T-helper 2 cell (primary cell): ENCODE data around the gene ANAPC2.

Experiments used
- DNase-seq, 5 experiments: peaks; one replicate each; pipeline versions ENCODE4 v3.0.0 to v3.0.0-alpha.2; 2012 to 2022

The ANAPC2 gene

GRCh38 chr9:137172901-137173795 is 15.2 kb downstream of the ANAPC2 start:
- no peak for DNase-seq

- DNase-seq: no peak
Measured at GRCh38 chr9:137171149-137171900, 17.0 kb downstream of the ANAPC2 start.

GRCh38 chr9:137170486-137171148 is 17.7 kb downstream of the ANAPC2 start:
- DNase-seq: no peak

GRCh38 chr9:137169896-137170358 is 18.4 kb downstream of the ANAPC2 start, which contains the start of gene LRRC26:
LRRC26 (minus strand) TSS chr9:137170051; CDS start chr9:137169943, 108 bp downstream.
- DNase-seq: no peak

GRCh38 chr9:137168904-137169856 is 19.2 kb downstream of the ANAPC2 start:
- DNase-seq: peak in 1 of 5 experiments; percentile 36

GRCh38 chr9:137168573-137168903 is 19.8 kb downstream of the ANAPC2 start:
- DNase-seq: no peak

- no peak for DNase-seq
Measured at GRCh38 chr9:137167747-137168572, 20.4 kb downstream of the ANAPC2 start.

GRCh38 chr9:137167277-137167746 is 21.0 kb downstream of the ANAPC2 start:
- DNase-seq: no peak

- no peak for DNase-seq
Measured at GRCh38 chr9:137166380-137167229, 21.8 kb downstream of the ANAPC2 start.

- DNase-seq: no peak
Measured at GRCh38 chr9:137165250-137165836, 23.0 kb downstream of the ANAPC2 start.

GRCh38 chr9:137164370-137165249 is 23.8 kb downstream of the ANAPC2 start:
- no peak for DNase-seq

GRCh38 chr9:137163805-137164204 is 24.6 kb downstream of the ANAPC2 start:
- no peak for DNase-seq

GRCh38 chr9:137163365-137163715 is 25.0 kb downstream of the ANAPC2 start:
- DNase-seq: no peak

- DNase-seq: no peak
Measured at GRCh38 chr9:137162505-137163364, 25.6 kb downstream of the ANAPC2 start.

GRCh38 chr9:137161558-137162486 is 26.5 kb downstream of the ANAPC2 start:
- DNase-seq: no peak
